Activated gamma-delta T cell (primary cell): ENCODE measurements around the gene HEMK1.

Experiments
- DNase-seq: peaks from one replicate; lab custom pipeline; 2025; lab: John Stamatoyannopoulos, UW

Gene HEMK1

DNA sequence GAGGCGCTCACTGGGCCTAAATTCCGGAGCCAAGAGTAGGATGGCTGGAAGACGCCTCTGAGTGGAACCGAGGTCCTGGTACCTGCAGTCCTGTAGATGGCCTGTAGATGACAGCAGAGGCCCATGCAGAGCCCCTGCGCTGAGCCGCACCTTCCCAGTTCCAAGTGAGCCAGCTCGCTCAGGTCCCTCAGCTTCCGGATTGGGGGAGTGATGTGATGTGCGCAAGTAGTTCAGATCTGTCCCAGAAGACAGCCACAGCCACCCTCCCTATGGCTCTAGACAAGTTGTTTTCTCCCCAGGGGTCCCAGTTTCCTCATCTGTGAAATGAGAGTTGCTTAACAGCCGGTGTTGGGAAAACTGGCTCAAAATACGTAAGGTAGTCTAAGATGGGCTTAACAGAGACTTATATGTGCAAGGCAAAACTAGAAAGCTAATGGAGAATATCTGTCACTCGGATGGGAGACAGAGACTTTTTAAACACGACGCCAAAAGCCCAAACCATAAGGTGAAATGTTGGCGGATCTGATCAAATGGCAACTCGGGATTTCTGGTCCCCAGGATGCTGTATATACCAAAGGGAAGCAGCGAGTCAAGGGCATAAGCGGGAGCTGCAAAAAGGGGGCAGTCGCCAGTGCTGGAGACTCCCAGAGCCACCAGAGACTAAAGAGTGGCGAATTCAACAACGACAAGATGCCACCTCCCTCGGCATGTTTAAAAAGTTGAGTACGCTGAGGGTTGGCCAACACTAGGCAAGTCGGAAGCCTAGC is 46.9 kb downstream of the HEMK1 start:
- peak; percentile 31 for DNase-seq

DNA sequence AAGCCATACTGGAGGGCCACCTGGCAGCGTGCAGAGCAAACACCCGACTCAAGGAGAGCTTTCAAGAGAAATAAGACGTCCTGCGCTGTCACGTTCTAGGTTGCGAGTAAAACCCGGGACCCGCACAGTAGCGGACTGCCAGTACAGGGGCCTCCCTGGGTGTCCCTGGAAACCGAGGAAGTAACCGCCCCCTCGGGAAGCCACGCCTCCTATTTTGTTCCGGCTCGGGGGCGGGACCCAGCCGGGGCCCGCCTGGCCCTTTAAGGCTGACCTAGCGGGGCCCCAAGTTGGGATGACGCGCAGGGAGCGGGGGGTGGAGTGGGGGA is 47.4 kb downstream of the HEMK1 start:
- DNase-seq = peak; percentile 82

DNA sequence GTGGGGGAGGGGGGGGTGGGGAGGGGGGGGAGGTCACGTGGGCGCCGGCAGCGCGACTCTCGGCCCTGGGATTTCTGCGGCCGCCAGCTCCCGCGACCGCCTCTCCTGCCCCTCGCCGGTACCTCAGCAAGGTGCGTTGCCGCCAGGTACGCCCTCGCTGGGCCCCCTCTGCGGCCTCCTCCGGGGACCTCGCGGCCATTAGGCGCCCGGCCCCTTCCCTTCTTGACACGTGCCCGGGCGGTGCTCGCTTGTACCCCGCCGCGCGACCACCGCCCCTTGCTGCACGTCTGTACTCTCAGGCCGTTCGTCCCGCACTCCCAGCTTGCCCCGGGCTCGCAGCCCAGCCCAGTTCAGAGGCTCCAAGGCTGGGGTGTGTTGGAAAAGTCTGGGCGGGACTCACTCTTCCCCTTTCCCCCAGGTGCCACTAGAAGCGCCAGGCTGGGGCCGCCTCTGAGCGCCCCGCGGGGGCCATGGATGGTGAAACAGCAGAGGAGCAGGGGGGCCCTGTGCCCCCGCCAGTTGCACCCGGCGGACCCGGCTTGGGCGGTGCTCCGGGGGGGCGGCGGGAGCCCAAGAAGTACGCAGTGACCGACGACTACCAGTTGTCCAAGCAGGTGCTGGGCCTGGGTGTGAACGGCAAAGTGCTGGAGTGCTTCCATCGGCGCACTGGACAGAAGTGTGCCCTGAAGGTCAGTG is 47.9 kb downstream of the HEMK1 start, which contains the start of gene MAPKAPK3:
Gene MAPKAPK3, plus strand, starts transcription at position 56 of the 696 bp plus-strand sequence. Its CDS starts 415 bp downstream, at position 471.
- DNase-seq = peak; percentile 36

- DNase-seq = no peak
Observed at GRCh38 chr3:50617911-50618481, 48.7 kb downstream of the HEMK1 start.

GRCh38 chr3:50620420-50620819 is 51.1 kb downstream of the HEMK1 start:
- no peak for DNase-seq

DNA sequence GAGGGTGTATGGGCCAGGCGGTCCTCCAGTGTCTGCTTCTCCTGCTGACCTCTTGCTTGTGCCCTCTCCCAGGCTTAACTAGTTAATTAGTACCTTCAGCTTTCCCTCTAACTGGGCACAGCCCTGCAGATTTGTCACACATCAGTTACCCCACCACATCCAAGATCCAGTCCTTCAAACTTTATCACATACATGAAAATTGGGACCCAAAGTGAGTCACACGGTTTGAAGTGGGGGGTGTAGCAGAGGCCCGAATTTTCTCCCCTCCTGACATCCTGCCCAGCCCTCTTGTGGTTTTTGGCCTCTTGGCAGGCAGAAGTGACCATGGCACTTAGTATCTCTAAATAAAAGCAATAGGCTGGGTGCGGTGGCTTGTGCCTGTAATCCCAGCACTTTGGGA is 51.5 kb downstream of the HEMK1 start:
- DNase-seq = no peak

- DNase-seq = no peak
Observed at GRCh38 chr3:50622881-50623280, 53.6 kb downstream of the HEMK1 start.

DNA sequence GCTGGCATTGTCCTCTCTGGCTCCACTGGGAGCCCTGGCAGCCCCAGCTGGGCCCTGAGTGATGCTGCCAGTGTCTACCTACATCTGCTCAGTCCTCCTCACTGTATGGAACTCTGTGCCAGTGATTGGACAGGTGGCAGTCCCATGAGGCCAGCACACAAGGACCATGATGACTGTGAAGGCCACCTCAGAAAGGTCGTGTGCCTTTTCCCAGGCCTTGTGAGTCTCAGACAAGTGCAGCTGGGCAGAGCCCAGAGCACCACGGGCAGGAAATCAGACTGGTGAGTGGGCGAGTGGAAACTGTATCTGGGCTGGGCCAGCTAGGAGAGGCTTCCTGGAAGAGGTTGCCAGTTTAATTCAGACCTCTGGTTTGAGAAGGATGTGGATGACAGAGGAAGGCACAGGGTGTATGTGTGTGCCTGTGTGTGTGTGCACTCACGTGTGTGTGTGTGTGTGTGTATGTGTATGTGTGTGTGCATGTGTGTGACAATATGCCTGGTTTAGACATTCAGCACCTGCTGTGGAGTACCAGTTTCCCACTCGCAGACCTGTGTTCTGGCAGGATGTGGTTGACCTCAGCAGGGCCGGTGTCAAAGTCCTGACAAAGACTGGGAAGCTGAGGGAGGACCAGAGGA is 54.6 kb downstream of the HEMK1 start:
- DNase-seq = no peak

- DNase-seq = no peak
Observed at GRCh38 chr3:50624634-50625033, 55.3 kb downstream of the HEMK1 start.

DNA sequence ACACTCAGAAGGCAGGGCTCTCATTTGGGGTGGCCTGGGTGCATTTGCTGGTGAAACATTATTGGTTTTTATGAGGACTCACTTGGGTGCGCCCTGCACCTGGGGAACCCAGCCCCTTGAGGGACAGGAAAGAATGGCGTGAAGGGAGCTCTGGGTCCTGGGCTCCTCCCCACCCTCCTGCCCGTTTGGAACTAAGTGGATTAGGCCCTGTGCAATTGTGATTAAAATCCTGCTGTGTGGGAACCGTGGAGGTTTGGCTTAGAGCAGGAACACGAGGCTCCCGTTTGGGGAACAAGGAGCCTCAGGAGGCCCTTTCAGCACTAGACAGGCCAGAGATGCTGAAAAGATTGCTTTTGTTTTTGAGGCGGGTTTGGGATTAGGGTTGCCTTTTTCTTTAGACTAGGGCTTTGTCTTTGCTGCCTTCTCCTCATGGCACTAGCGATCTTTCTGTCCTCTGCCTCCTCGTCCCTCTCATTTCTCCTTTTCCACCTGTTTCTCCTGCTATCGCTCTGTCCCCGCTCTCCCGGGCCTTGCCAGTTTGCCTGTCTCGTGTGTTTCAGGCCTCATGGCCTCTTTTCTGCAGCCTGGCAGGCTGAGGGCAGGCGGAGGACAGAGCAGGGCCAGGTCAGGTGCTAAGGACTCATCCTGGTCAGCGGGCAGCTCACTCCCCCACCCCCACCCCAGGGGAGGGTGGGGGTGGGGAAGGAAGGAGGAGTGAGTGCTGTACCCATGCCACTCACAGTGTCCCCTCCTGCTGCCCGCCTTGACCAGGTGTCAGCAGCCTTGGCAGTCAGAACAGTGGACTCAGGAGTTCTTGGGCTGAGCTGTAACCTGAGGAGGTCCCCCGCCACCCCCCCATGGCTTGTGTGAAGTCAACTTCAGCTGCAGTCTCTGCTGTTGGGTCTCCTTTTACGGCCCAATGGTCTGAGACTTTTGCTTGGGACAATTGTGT is 56.2 kb downstream of the HEMK1 start:
- DNase-seq = no peak

DNA sequence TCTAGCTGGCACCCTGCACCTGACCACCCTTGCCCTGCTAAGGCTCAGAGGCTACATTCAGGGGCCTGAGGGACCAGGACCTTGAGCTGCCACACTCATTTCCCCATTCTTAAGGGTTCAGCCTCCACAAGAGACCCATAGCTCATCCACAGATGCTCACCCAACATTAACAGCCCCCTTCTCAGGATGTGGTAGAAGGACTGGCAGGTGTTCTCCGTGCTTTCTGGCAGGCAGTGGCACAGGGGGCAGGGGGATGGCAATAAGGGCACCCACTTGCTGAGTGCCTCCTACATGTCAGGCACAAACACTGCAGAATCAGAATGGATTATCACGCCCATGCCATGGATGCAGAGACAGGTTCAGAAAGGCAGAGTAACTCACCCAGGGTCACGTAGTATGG is 57.1 kb downstream of the HEMK1 start:
- DNase-seq = no peak

DNA sequence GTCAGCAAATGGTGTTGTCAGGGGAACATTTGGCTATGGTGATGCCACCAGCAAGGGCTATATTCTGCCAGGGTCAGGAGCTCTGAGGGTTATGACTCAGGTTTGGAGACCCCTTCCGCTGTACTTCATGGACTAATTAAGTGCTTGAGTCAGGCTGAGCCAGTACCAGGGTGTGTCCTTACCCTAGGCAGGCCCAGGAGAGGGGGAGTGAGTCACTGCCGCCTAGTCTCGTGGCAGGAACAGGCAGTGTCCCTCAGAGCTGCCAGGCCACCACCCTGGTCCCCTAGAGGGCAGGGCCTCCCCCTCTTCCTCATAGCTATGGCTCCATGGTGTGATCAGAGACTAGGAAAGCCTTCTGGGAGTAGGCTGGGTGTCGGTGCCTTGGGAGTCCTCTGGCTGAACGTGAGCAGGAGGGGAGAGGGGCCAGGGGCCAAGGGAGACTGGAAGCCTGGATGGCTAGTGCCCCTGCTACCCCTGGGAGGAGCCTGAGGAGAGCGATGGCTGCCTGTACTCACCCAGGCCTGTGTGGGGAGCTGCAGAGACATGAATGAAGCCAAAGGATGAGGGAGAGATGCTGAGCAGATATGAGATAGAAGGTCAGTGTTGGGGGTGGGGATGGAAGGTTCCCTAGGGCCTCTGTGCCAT is 58.2 kb downstream of the HEMK1 start:
- no peak for DNase-seq

- no peak for DNase-seq
Observed at GRCh38 chr3:50628601-50629000, 59.3 kb downstream of the HEMK1 start.

DNA sequence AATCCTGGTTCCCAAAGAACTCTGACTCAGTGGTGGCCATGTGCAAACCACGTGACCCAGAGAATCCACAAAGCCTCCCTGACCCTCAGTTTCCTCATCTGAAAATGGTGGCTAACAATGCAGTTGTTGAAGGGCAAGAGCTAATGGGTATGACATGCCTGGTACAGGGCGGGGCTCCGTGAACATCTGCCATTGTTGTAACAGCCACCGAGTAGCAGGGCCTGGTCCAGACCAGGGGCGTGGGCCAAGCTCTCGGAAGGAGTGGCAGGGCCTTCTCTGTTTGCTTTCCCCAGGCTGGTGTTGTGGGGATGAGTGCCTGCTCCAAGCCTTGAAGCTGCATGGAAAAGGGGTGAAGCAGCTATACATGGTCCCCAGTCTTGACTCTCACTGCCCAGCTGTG is 61.1 kb downstream of the HEMK1 start:
- DNase-seq = no peak

- no peak for DNase-seq
Observed at GRCh38 chr3:50630877-50631276, 61.6 kb downstream of the HEMK1 start.

GRCh38 chr3:50632450-50632849 is 63.1 kb downstream of the HEMK1 start:
- DNase-seq = no peak

DNA sequence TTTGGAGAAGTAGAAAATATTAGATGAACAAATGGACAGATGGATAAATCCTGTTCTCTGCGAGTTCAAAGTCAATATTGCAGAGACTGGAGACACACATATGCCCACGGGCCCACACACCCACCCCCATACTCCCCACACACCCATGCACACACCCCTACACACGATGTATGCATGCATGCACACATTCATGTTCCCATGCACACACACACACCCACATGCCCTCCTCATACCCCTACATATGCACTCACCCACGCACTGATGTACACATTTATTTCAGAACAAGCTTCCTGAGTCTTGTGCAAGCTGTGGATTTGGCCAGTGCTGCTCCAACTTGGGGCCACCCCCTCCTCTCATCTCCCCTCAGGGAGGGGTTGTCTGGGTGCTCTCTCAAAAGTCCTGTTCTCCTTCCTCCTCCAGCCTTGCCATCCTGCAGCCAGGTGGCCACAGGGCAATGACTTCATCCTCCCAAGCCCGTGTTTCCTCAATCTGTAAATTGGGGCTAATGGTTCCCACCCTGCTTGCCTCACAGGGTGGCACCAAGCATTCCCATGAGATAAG is 64.0 kb downstream of the HEMK1 start:
- no peak for DNase-seq

DNA sequence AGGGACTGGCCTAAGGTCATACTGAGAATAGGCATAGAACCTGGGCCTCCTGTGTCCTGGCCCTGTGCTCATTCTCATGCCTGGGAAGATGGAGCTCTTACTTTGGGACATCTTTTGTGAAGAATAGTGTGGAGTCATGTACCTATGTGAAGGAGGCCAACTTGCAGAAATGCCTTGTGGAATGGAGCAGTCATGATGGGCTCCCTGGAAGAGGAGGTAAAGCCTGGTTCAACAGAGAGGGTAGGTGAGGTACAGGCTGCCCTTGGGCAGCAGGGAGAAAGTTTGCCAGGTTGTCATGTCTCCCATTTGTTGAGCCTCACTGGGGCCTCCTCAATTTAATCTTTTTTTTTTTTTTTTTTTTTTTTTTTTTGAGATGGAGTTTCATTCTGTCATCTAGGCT is 65.7 kb downstream of the HEMK1 start:
- DNase-seq = no peak

GRCh38 chr3:50637011-50637410 is 67.7 kb downstream of the HEMK1 start:
- no peak for DNase-seq

- no peak for DNase-seq
Observed at GRCh38 chr3:50637945-50638344, 68.6 kb downstream of the HEMK1 start.

DNA sequence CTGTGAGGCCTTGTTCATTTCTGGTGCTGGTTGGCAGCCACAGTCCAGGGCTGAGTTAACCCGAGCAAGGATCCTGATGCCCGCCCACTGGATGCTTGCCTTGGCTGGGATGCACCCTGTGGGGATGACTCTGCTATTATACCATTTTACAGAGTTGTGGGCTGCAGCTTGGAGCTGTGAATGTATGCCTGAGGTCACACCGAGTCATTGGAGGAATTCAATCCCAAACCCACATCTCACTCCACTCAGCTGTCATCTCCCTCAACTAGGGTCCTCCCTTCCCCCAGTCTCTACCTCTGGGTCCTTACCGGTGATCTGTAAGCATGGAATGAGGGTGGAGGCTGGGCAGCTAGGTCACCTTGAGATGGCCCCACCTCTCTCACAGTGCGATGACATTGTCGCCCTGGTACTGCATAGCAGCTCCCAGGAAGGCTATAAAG is 69.8 kb downstream of the HEMK1 start:
- no peak for DNase-seq
